ENCODE results near the gene USP24. TPM values are rescaled to one million over a fixed set of nuclear protein-coding genes. Genes with fewer than 3 reads are reported as not detected.

The USP24 gene
- total and polyA plus RNA-seq, 12 donors: 11.3 to 45.1 (median 25.9) TPM

- Histone ChIP-seq H3K27ac (no peak overlapping the region), H3K27me3 (no peaks in the 10 kb centered on the region), H3K9me3 (replicated peaks in 1 of 3) (no peaks in the 10 kb centered on the region), H3K36me3 (replicated peaks in 1 of 2) (peaks cover 0 to 50% of the 10 kb centered on the region in 2 donors), H3K4me1 (replicated peaks in 1 of 2) (peaks cover 9 to 11% of the 10 kb centered on the region in 2 donors), H3K4me3 (no peak overlapping the region)
- WGBS, 4 donors: 87 to 98% (median 92%) methylated on average over 3 of the region's 3 CpGs
- DNase-seq: no peak
- intact Hi-C loops (cut with DNase I): no loop called here
- TF ChIP-seq, protein P1, sequence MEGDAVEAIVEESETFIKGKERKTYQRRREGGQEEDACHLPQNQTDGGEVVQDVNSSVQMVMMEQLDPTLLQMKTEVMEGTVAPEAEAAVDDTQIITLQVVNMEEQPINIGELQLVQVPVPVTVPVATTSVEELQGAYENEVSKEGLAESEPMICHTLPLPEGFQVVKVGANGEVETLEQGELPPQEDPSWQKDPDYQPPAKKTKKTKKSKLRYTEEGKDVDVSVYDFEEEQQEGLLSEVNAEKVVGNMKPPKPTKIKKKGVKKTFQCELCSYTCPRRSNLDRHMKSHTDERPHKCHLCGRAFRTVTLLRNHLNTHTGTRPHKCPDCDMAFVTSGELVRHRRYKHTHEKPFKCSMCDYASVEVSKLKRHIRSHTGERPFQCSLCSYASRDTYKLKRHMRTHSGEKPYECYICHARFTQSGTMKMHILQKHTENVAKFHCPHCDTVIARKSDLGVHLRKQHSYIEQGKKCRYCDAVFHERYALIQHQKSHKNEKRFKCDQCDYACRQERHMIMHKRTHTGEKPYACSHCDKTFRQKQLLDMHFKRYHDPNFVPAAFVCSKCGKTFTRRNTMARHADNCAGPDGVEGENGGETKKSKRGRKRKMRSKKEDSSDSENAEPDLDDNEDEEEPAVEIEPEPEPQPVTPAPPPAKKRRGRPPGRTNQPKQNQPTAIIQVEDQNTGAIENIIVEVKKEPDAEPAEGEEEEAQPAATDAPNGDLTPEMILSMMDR (IDR thresholded peaks at IDR 0.05): no peak
- no peak for TF ChIP-seq POLR2A (IDR thresholded peaks at IDR 0.05)
These were observed 87.3 kb downstream of the USP24 start for GRCh38 chr1:55127827-55128343.

DNA sequence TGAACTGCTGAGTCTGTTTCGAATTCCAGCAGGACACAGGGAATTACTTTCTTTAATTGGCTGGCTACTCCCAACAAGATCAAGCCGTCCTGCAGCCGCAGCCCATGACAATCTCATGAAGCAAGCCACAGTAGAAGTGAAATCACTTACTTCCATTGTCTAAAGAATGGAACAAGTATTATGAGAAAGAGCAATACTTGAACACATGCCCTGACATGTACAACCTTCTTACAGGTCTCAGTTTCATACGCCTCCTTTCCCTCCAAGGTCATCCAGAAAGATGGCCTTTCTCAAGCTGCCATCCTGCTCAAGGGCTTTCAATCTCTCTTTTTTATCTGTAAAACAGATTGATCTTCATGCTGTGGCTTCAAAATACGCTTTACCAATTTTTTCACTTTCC is 90.7 kb downstream of the USP24 start:
- intact Hi-C loops (cut with DNase I): no loop called here
- 88 to 95% (median 92%) methylated on average over 5 of the region's 5 CpGs for WGBS, 4 donors
- Histone ChIP-seq H3K4me1 (replicated peaks in 1 of 2) (peaks cover 3 to 5% of the 10 kb centered on the region in 2 donors), H3K36me3 (replicated peaks in 1 of 2) (peaks cover 0 to 63% of the 10 kb centered on the region in 2 donors), H3K27ac (no peak overlapping the region), H3K4me3 (no peak overlapping the region), H3K27me3 (no peaks in the 10 kb centered on the region), H3K9me3 (replicated peaks in 1 of 3) (no peaks in the 10 kb centered on the region)
- no peak for DNase-seq
- no peak for TF ChIP-seq POLR2A (IDR thresholded peaks at IDR 0.05)
- TF ChIP-seq, protein P1 (IDR thresholded peaks at IDR 0.05): no peak

- intact Hi-C loops (cut with DNase I): no loop called here
- H3K27me3 ChIP-seq: no peaks in the 10 kb centered on the region
- H3K36me3 ChIP-seq (replicated peaks in 1 of 2): peaks cover 0 to 68% of the 10 kb centered on the region in 2 donors
- no peak for DNase-seq
- no peaks in the 10 kb centered on the region for H3K4me1 ChIP-seq (replicated peaks in 1 of 2)
- H3K27ac ChIP-seq: no peak overlapping the region
- TF ChIP-seq, protein P1 (IDR thresholded peaks at IDR 0.05): no peak
- no peak for TF ChIP-seq POLR2A (IDR thresholded peaks at IDR 0.05)
- no peak overlapping the region for H3K4me3 ChIP-seq
- 93 to 99% (median 96%) methylated on average over 5 of the region's 5 CpGs for WGBS, 4 donors
- H3K9me3 ChIP-seq (replicated peaks in 1 of 3): no peaks in the 10 kb centered on the region
These were observed 94.6 kb downstream of the USP24 start for GRCh38 chr1:55120538-55120937.

DNA sequence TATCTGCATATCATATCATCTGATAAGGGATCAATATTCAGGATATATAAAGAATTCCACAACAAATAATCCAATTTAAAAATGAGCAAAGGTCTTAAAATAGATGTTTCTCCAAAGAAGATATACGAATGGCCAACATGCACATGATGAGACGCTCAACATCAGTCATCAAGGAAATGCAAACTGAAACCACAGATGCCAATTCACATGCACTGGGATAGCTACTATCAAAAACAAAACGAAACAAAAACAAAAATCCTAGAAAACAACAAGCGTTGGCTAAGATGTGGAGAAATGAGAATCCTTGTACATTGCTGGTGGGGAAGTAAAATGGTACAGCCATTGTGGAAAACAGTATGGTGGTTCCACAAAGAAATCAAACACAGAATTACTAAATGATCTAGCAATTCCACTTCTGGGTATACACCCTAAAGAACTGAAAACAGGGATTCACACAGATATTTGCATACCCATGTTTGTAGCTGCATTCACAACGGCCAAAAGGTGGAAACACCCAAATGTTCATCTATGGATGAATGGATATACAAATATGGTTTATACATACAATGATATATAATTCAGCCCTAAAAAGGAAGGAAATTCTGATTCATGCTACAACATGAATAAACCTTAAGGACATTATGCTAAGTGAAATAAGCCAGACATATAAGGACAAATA is 96.4 kb downstream of the USP24 start:
- 91 to 96% (median 95%) methylated on average over 5 of the region's 5 CpGs for WGBS, 4 donors

More for the DNA sequence above, 96.4 kb downstream of the USP24 start:
- intact Hi-C loops (cut with DNase I): no loop called here
- peaks cover 0 to 50% of the 10 kb centered on the region in 2 donors for H3K36me3 ChIP-seq (replicated peaks in 1 of 2)
- no peaks in the 10 kb centered on the region for H3K9me3 ChIP-seq (replicated peaks in 1 of 3)
- no peak for DNase-seq
- TF ChIP-seq, protein P1 (IDR thresholded peaks at IDR 0.05): no peak
- no peak for TF ChIP-seq POLR2A (IDR thresholded peaks at IDR 0.05)
- no peaks in the 10 kb centered on the region for H3K27me3 ChIP-seq
- H3K4me3 ChIP-seq: no peak overlapping the region
- no peak overlapping the region for H3K27ac ChIP-seq
- no peaks in the 10 kb centered on the region for H3K4me1 ChIP-seq (replicated peaks in 1 of 2)
